BE2C (cell line): Measurements from ENCODE around the gene RAD51AP2.
"Not testable (repeated sequence)": the region's sequence is repeated elsewhere in the genome, so short reads cannot be mapped to it uniquely, and the experiment has no call there.

ENCODE experiments used
- DNase-seq: peaks from one replicate; pipeline ENCODE4 v3.0.0-alpha.2; 2020
- H3K27me3 ChIP-seq: fragments of 250-450 bp; sonication (Bioruptor Pico); 2 replicates; pipeline ENCODE4 v1.5.1; 2020; ENCODE audit warnings: mild to moderate bottlenecking
- H3K36me3 ChIP-seq: fragments of 250-450 bp; sonication (Bioruptor Pico); 2 replicates; pipeline ENCODE4 v1.5.1; 2020; ENCODE audit warnings: mild to moderate bottlenecking
- H3K4me1 ChIP-seq: fragments of 250-450 bp; sonication (Bioruptor Pico); 2 replicates; pipeline ENCODE4 v1.5.1; 2020
- H3K4me3 ChIP-seq: 2 replicates; pipeline ENCODE4 v1.5.1; 2011; ENCODE audit warnings: low read depth, low read length
- H3K9me3 ChIP-seq: fragments of 250-450 bp; sonication (Bioruptor Pico); 2 replicates; pipeline ENCODE4 v1.5.1; 2020
- CTCF ChIP-seq: IDR thresholded peaks from 2 replicates; pipeline ENCODE4 v1.5.1; 2012; ENCODE audit warnings: mild to moderate bottlenecking, low read depth, low read length

Gene RAD51AP2

GRCh38 chr2:17506736-17507616, 11.3 kb downstream of the RAD51AP2 start:
- Histone ChIP-seq H3K4me1 (no peaks in the 10 kb centered on the region), H3K9me3 (no peaks in the 10 kb centered on the region), H3K27me3 (no peaks in the 10 kb centered on the region; the same call in 1 of the 2 replicates), H3K36me3 (no peaks in the 10 kb centered on the region), H3K4me3 (no peak overlapping the region)
- no peak for TF ChIP-seq CTCF
- no peak for DNase-seq

DNA sequence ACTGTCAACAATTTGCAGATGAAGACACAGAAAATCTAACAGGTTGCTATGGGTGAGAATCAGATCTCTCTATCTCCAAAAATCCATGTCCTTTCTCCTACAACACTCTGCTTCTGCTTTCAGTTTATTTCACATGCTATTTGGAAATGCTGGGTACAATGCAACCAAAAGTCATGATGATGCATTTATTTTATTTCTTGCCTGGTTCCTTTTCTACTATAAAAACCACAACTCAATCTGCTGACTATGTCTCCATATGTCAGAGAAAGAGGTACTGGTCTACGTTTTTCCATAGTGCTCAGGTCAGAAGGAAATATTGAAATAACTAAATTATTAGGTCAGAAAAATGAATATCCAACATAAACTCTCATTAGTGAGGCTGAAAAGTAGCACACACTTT, 20.5 kb downstream of the RAD51AP2 start:
- TF ChIP-seq CTCF, result no peak
- DNase-seq, result no peak
- H3K4me3 ChIP-seq, result no peak overlapping the region

DNA sequence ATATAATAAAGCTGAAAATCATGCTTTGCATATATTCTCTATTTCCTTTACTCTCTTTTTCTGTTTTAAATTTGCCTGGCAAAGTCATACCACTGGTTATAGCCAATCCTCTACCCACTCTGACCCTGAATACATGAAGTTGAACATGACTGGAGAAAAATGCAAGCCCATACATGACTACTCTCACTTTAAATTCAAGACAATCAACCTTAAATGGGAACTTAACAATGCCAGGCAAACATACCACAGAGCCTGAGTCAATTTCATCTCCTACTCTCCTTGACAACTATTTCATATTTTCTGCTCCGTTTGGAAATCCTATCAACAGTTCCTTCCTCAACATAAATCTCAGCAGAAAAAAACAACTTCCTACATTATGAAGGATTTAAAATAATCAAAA, 22.6 kb downstream of the RAD51AP2 start:
- H3K27me3 ChIP-seq, result no peaks in the 10 kb centered on the region
- no peak overlapping the region for H3K4me3 ChIP-seq
- no peaks in the 10 kb centered on the region for H3K36me3 ChIP-seq
- H3K4me1 ChIP-seq, result no peaks in the 10 kb centered on the region
- no peak for TF ChIP-seq CTCF
- DNase-seq, result no peak
- H3K9me3 ChIP-seq, result no peaks in the 10 kb centered on the region

More for the DNA sequence above, 20.5 kb downstream of the RAD51AP2 start:
- no peaks in the 10 kb centered on the region for H3K9me3 ChIP-seq
- H3K36me3 ChIP-seq, result no peaks in the 10 kb centered on the region
- no peaks in the 10 kb centered on the region for H3K27me3 ChIP-seq
- H3K4me1 ChIP-seq, result no peaks in the 10 kb centered on the region

- not testable (repeated sequence) for DNase-seq, H3K4me3 ChIP-seq, H3K36me3 ChIP-seq, H3K9me3 ChIP-seq, H3K4me1 ChIP-seq, H3K27me3 ChIP-seq
Measured at GRCh38 chr2:17490165-17490564, 28.1 kb downstream of the RAD51AP2 start.

DNA sequence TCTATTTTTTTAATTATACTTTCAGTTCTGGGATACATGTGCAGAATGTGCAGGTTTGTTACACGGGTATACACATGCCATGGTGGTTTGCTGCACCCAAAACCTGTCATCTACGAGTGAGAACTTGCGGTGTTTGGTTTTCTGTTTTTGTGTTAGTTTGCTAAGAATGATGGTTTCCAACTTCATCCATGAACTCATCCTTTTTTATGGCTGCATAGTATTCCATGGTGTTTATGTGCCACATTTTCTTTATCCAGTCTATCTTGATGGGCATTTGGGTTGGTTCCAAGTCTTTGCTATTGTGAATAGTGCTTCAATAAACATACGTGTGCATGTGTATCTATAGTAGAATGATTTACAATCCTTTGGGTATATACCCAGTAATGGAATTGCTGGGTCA, 29.6 kb downstream of the RAD51AP2 start:
- DNase-seq, H3K36me3 ChIP-seq, H3K9me3 ChIP-seq, H3K4me1 ChIP-seq, H3K27me3 ChIP-seq, H3K4me3 ChIP-seq: not testable (repeated sequence)

- DNase-seq, result no peak
- Histone ChIP-seq H3K4me1 (no peaks in the 10 kb centered on the region), H3K36me3 (no peaks in the 10 kb centered on the region), H3K9me3 (no peaks in the 10 kb centered on the region), H3K27me3 (no peaks in the 10 kb centered on the region), H3K4me3 (no peak overlapping the region)
- no peak for TF ChIP-seq CTCF
Measured at GRCh38 chr2:17483496-17483895, 34.7 kb downstream of the RAD51AP2 start.

DNA sequence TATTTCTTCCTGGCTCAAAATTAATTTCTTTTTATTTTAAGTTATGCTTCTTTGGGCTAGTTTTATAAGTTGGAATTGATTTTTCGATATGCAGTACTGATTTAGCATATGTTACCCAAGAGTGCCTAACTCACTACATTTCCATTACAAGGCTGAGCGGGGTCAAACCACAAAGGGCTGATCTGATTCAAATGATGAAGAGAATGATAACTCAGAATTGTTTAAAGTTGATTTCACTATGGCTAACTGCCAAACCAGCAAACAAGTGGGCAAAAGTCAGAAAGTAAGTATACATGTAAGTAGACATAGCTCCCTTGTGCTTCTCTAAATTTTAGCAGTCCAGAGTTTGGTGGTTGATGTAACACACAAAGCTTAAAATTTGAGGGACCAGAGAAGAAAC, 35.6 kb downstream of the RAD51AP2 start:
- Histone ChIP-seq H3K27me3 (no peaks in the 10 kb centered on the region), H3K4me1 (no peaks in the 10 kb centered on the region), H3K9me3 (no peaks in the 10 kb centered on the region), H3K36me3 (no peaks in the 10 kb centered on the region), H3K4me3 (no peak overlapping the region)
- TF ChIP-seq CTCF, result no peak
- DNase-seq, result no peak
